Endothelial cell of umbilical vein (primary cell): Measurements from ENCODE around the gene PLCXD1. TPM values are rescaled to one million over a fixed set of nuclear protein-coding genes. Genes with fewer than 3 reads are reported as not detected.

Experiments
- BruUV-seq: library from RNA; stranded (reverse); fragments of 400-500 nt; replicated peaks from 2 replicates; lab custom pipeline; 2021; lab: Mats Ljungman, UMichigan
- CTCF ChIA-PET: fragments of 300-600, 350-600 bp; sonication (Branson Sonifier 250); formaldehyde crosslinking; loops from one replicate; lab custom pipeline; 2021; ENCODE audit warnings: antibody characterized with exemption, inconsistent platforms; lab: Charles Lee
- POLR2A ChIA-PET: fragments of 300-600, 350-600 bp; sonication (Branson Sonifier 250); formaldehyde crosslinking; loops from one replicate; lab custom pipeline; 2021; ENCODE audit warnings: antibody characterized with exemption, inconsistent platforms; lab: Charles Lee
- DNase-seq: peaks from one replicate; pipeline ENCODE4 v3.0.0-alpha.2; 2011; ENCODE audit warnings: low read depth, low spot score
- FAIRE-seq: peaks from 2 replicates; lab custom pipeline; 2011; peaks lifted over from hg19 to GRCh38; lab: Jason Lieb, UNC
- H2AFZ ChIP-seq: 2 replicates; pipeline ENCODE4 v1.6.0; 2012; ENCODE audit warnings: low read depth, low read length, control low read depth, inconsistent platforms
- H3K27ac ChIP-seq: 2 replicates; pipeline ENCODE4 v1.5.1; 2011; ENCODE audit warnings: low read depth, mild to moderate bottlenecking, control low read depth, low read length, moderate library complexity; ENCODE audit not compliant: insufficient read depth
- H3K27me3 ChIP-seq, 2 experiments: 2 replicates each; pipeline versions ENCODE4 v1.6.0 to v1.6.1; 2011; ENCODE audit warnings: low read length in 2 of 2, mixed read lengths in 1 of 2; ENCODE audit not compliant: control insufficient read depth in 2 of 2, insufficient read depth in 2 of 2
- H3K36me3 ChIP-seq, 2 experiments: 2 replicates in 1 of 2; 3 replicates in 1 of 2; pipeline ENCODE4 v1.5.1; 2011; ENCODE audit warnings: low read length in 2 of 2, mild to moderate bottlenecking in 1 of 2, moderate library complexity in 1 of 2; ENCODE audit not compliant: control insufficient read depth in 2 of 2, insufficient read depth in 2 of 2; ENCODE audit errors: extremely low read depth in 1 of 2
- H3K4me1 ChIP-seq: 3 replicates; pipeline ENCODE4 v1.5.1; 2011; ENCODE audit warnings: mild to moderate bottlenecking, low read length; ENCODE audit not compliant: control insufficient read depth, insufficient read depth; ENCODE audit errors: extremely low read depth
- H3K4me2 ChIP-seq: 2 replicates; pipeline ENCODE4 v1.6.1; 2011; ENCODE audit warnings: low read length, control low read depth, mixed read lengths; ENCODE audit not compliant: insufficient read depth
- H3K4me3 ChIP-seq, 3 experiments: fragments of 200-600 bp in 1 of 3; sonication (generic), shearing (Covaris generic) in 1 of 3; replicated peaks in 1 of 3; 2 replicates each; pipeline ENCODE4 v1.5.1; 2011 to 2016; ENCODE audit warnings: control low read depth in 3 of 3, low read length in 3 of 3, mild to moderate bottlenecking in 2 of 3, inconsistent platforms in 1 of 3, low read depth in 1 of 3, moderate library complexity in 1 of 3; ENCODE audit not compliant: insufficient read depth in 1 of 3
- H3K79me2 ChIP-seq: 2 replicates; pipeline ENCODE4 v1.6.0; 2012; ENCODE audit warnings: low read length, inconsistent platforms; ENCODE audit not compliant: control insufficient read depth, insufficient read depth
- H3K9ac ChIP-seq: replicated peaks from 2 replicates; pipeline ENCODE3; 2011; ENCODE audit warnings: low read length, control low read depth; ENCODE audit not compliant: insufficient read depth; ENCODE audit errors: extremely low read depth
- H3K9me1 ChIP-seq: replicated peaks from 3 replicates; pipeline ENCODE4 v1.6.0; 2011; ENCODE audit warnings: mild to moderate bottlenecking, low read length; ENCODE audit not compliant: control insufficient read depth, insufficient read depth; ENCODE audit errors: extremely low read depth
- H3K9me3 ChIP-seq: replicated peaks from 2 replicates; pipeline ENCODE4 v1.5.1; 2012; ENCODE audit warnings: low read length, inconsistent platforms; ENCODE audit not compliant: control insufficient read depth, insufficient read depth
- H4K20me1 ChIP-seq: replicated peaks from 2 replicates; pipeline ENCODE3; 2011; ENCODE audit warnings: mild to moderate bottlenecking, low read length; ENCODE audit not compliant: control insufficient read depth, insufficient read depth; ENCODE audit errors: extremely low read depth
- EZH2 ChIP-seq: IDR thresholded peaks from 2 replicates; pipeline ENCODE4 v1.6.1; 2012; ENCODE audit warnings: borderline replicate concordance, low read depth, mild to moderate bottlenecking, moderate library complexity, low read length, inconsistent platforms; ENCODE audit not compliant: severe bottlenecking
- FOS ChIP-seq: IDR thresholded peaks from 2 replicates; pipeline ENCODE4 v1.6.1; 2011; ENCODE audit warnings: mild to moderate bottlenecking, low read length, moderate library complexity, borderline replicate concordance; ENCODE audit not compliant: insufficient read depth
- GATA2 ChIP-seq: IDR thresholded peaks from 2 replicates; pipeline ENCODE4 v1.7.0; 2011; ENCODE audit warnings: low read depth, mild to moderate bottlenecking, moderate library complexity, mixed read lengths, low read length; ENCODE audit not compliant: insufficient read length, insufficient read depth
- JUN ChIP-seq: IDR thresholded peaks from 2 replicates; pipeline ENCODE4 v1.6.1; 2011; ENCODE audit warnings: borderline replicate concordance, low read depth; ENCODE audit not compliant: insufficient read length, insufficient read depth
- MYC ChIP-seq: IDR thresholded peaks from one replicate; pipeline ENCODE4 v1.6.1; 2011; ENCODE audit warnings: mild to moderate bottlenecking, low read depth, low read length
- POLR2A ChIP-seq: IDR thresholded peaks from 2 replicates; pipeline ENCODE4 v1.6.1; 2012; ENCODE audit warnings: low read depth, mild to moderate bottlenecking, control low read depth, low read length
- POLR2AphosphoS5 ChIP-seq: IDR thresholded peaks from 2 replicates; pipeline ENCODE4 v1.6.1; 2012; ENCODE audit warnings: low read depth, mild to moderate bottlenecking, control low read depth, low read length, moderate library complexity; ENCODE audit not compliant: insufficient read depth
- dilution Hi-C: fragments of 300-500 bp; cut with MboI; formaldehyde crosslinking; loops from one replicate; pipeline ENCODE4 v1.15.0; 2019; ENCODE audit warnings: low sequenced_read_pairs; ENCODE audit not compliant: extremely low pct_ligation_motif_present
- intact Hi-C: fragments of 100-400 bp; cut with micrococcal nuclease; formaldehyde crosslinking; loops from one replicate; pipeline ENCODE4 v1.10.0; 2022
- polyA plus RNA-seq, 4 experiments: library from polyadenylated mRNA; depleted of rRNA in 3 of 4; stranded (reverse) in 3 of 4; unstranded in 1 of 4; fragments of >200 nt; gene quantifications; 2 replicates each; pipeline versions ENCODE4 v1.2.1 to v1.2.3, GENCODE V29; 2011 to 2012; ENCODE audit warnings: missing spikeins in 1 of 4
- total RNA-seq: library from RNA; stranded (reverse); gene quantifications from 2 replicates; pipeline ENCODE4 v1.2.3, GENCODE V29; 2021
- TF ChIP-seq, protein P1 (sequence below), 2 donors: IDR thresholded peaks; 1 replicate in 1 of 2; 2 replicates in 1 of 2; pipeline ENCODE4 v1.5.1; 2011; ENCODE audit warnings: low read length in 2 of 2, mild to moderate bottlenecking in 2 of 2, moderate library complexity in 2 of 2, control low read depth in 1 of 2, inconsistent platforms in 1 of 2, low read depth in 1 of 2; ENCODE audit not compliant: insufficient read depth in 1 of 2; ENCODE audit errors: extremely low read depth in 1 of 2
- TF ChIP-seq, protein P2 (sequence below): IDR thresholded peaks from 2 replicates; pipeline ENCODE4 v1.6.1; 2011; ENCODE audit not compliant: insufficient read depth, insufficient read length

The PLCXD1 gene
- total and polyA plus RNA-seq, 2 donors (not counting 3 experiments of a cell fraction or from before 2014, with no cell fraction given), result 11.7 to 16.8 TPM

DNA sequence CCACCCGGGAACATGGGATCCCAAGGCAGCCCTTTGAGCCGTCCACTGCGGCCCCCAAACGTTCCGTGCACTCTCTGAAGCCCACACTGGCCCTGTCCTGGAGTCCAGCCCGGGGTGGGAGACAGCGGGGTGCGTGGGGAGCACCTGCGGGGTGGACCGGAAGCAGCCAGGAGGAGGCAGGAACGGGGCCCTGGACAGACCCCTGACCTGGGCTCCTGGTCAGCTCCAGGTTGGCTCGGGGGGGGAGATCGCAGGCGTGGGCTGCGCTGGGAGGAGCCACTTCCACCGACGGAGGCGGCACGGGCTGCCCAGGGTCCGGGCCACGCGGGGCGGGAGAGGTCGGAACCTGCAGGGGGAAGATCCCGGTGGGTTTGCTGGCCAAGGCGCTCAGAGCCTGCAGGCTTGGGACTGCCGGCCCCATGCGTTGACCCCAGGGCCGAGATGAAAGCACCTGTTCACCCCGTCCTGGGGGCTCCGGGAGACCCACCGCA lies 5.7 kb upstream of the PLCXD1 start:
- POLR2A ChIA-PET, result no interaction called here
- intact Hi-C loops, result no loop called here

More for the DNA sequence above, 5.7 kb upstream of the PLCXD1 start:
- H3K4me3 ChIP-seq, result no peak overlapping the region
- no peaks in the 10 kb centered on the region for H3K9me1 ChIP-seq
- H3K79me2 ChIP-seq, result no peaks in the 10 kb centered on the region
- peaks cover 0 to 2% of the 10 kb centered on the region in 2 experiments for H3K27me3 ChIP-seq
- DNase-seq, result no peak
- dilution Hi-C loops, result no loop called here
- CTCF ChIA-PET, result no interaction called here
- no peak overlapping the region for H3K27ac ChIP-seq
- TF ChIP-seq, protein P1, sequence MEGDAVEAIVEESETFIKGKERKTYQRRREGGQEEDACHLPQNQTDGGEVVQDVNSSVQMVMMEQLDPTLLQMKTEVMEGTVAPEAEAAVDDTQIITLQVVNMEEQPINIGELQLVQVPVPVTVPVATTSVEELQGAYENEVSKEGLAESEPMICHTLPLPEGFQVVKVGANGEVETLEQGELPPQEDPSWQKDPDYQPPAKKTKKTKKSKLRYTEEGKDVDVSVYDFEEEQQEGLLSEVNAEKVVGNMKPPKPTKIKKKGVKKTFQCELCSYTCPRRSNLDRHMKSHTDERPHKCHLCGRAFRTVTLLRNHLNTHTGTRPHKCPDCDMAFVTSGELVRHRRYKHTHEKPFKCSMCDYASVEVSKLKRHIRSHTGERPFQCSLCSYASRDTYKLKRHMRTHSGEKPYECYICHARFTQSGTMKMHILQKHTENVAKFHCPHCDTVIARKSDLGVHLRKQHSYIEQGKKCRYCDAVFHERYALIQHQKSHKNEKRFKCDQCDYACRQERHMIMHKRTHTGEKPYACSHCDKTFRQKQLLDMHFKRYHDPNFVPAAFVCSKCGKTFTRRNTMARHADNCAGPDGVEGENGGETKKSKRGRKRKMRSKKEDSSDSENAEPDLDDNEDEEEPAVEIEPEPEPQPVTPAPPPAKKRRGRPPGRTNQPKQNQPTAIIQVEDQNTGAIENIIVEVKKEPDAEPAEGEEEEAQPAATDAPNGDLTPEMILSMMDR (IDR thresholded peaks at IDR 0.05; ENCODE audit: extremely low read depth in 1 of 2, insufficient read depth in 1 of 2, low read depth in 1 of 2, low read length in 2 of 2), result no peak
- TF ChIP-seq, protein P2, sequence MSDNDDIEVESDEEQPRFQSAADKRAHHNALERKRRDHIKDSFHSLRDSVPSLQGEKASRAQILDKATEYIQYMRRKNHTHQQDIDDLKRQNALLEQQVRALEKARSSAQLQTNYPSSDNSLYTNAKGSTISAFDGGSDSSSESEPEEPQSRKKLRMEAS, result no peak
- TF ChIP-seq EZH2 (no peak), JUN (no peak), GATA2 (no peak), FOS (no peak), POLR2AphosphoS5 (no peak), MYC (no peak), POLR2A (no peak)
- H3K4me1 ChIP-seq, result peaks cover 7% of the 10 kb centered on the region
- no TSS peak for BruUV-seq
- H3K9me3 ChIP-seq, result no peaks in the 10 kb centered on the region
- H4K20me1 ChIP-seq, result no peaks in the 10 kb centered on the region
- no peak overlapping the region for H3K4me2 ChIP-seq
- H3K36me3 ChIP-seq, result no peaks in the 10 kb centered on the region
- no peak overlapping the region for H2AFZ ChIP-seq
- no peak overlapping the region for H3K9ac ChIP-seq
- no peak for FAIRE-seq
